Kidney epithelial cell (primary cell): Measurements from ENCODE around the gene ASIC3. TPM values are rescaled to one million over a fixed set of nuclear protein-coding genes. Genes with fewer than 3 reads are reported as not detected.

Source experiments
- DNase-seq: peaks from one replicate; pipeline ENCODE4 v3.0.0-alpha.2; 2010; ENCODE audit warnings: low read depth
- H3K27me3 ChIP-seq: 2 replicates; pipeline ENCODE4 v1.6.0; 2011; ENCODE audit warnings: low read length; ENCODE audit not compliant: control insufficient read depth, insufficient read depth
- H3K36me3 ChIP-seq: 2 replicates; pipeline ENCODE4 v1.5.1; 2011; ENCODE audit warnings: low read length; ENCODE audit not compliant: control insufficient read depth, insufficient read depth
- H3K4me3 ChIP-seq: 2 replicates; pipeline ENCODE4 v1.5.1; 2011; ENCODE audit warnings: low read depth, mild to moderate bottlenecking, control low read depth, low read length
- total RNA-seq: library from RNA; depleted of rRNA; stranded (reverse); fragments of >200 nt; gene quantifications from 2 replicates; pipeline ENCODE4 v1.2.3, GENCODE V29; 2015
- TF ChIP-seq, protein P1 (sequence below): IDR thresholded peaks from 2 replicates; pipeline ENCODE4 v1.5.1; 2011; ENCODE audit warnings: mild to moderate bottlenecking, moderate library complexity, low read length, control low read depth, inconsistent platforms; ENCODE audit not compliant: insufficient read depth, poor library complexity, severe bottlenecking

Gene ASIC3
- total RNA-seq, 1 donor from 2014 or later, result 0.04 TPM

DNA sequence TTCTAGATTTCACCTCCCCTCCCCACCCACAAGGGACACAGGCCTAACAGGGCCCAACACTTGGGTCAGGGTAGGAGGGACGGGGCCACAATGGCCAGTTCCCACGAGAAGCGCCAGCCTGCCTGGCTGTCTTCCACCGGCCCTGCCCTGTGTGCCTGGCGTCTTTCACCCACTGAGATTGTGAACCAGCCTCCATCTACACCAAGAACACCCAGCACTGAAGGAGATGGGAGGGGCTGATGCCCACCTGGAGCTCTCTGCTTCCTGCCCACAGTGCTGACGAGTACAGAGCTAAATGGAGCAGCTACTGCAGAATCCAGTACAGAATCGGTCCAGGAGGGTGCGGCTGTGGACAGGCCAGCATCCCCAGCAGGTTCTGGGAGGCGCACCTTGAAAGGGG, 2.4 kb upstream of the ASIC3 start:
- no peak for DNase-seq
- TF ChIP-seq, protein P1, sequence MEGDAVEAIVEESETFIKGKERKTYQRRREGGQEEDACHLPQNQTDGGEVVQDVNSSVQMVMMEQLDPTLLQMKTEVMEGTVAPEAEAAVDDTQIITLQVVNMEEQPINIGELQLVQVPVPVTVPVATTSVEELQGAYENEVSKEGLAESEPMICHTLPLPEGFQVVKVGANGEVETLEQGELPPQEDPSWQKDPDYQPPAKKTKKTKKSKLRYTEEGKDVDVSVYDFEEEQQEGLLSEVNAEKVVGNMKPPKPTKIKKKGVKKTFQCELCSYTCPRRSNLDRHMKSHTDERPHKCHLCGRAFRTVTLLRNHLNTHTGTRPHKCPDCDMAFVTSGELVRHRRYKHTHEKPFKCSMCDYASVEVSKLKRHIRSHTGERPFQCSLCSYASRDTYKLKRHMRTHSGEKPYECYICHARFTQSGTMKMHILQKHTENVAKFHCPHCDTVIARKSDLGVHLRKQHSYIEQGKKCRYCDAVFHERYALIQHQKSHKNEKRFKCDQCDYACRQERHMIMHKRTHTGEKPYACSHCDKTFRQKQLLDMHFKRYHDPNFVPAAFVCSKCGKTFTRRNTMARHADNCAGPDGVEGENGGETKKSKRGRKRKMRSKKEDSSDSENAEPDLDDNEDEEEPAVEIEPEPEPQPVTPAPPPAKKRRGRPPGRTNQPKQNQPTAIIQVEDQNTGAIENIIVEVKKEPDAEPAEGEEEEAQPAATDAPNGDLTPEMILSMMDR, result no peak
- peaks cover 29% of the 10 kb centered on the region for H3K27me3 ChIP-seq
- no peak overlapping the region for H3K4me3 ChIP-seq
- H3K36me3 ChIP-seq, result no peaks in the 10 kb centered on the region

DNA sequence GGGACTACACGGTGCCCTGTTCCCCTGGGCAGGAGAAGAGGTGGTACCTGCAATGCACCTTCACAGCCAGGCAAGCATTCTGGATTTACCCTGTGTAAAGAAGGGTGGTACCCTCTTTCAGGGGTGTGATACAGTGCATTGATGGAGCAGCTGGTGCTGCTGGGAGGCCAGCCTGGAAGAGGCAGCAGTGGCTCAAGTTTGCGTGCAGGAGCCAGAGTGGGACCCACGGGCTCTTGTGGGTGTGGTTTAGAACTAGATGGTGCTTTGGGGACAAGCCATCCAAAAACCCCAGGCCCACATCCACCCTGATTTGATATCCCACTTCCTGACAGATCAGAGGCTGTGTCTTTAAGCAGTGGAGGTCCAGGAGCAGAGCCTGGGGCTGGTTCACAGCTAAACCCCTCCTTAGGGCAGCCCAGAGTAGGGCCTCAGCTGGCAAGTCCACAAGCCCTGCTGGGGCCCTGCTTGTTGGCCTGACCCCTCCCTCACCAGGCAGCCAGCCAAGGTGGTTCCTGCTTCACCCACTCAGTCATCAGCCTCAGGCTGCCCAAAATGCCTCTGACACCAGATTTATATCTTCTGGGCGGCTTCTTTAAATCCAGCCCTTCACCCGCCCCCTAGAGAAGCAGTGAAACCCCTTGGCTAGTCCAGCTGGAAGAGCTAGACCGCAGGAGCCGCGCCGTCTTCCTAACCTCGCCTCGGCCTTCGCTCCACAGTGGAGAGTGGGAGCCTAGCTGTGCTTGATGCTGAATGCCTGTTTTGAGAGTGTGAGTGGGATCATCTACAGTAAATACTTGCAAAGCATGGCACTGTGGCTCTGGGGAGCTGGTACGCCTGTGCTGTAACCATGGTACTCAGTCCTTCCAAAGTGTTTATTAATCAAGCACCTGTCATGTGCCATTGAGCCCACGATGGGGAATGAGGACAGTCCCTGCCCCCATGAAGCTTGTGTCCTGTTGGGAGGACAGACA, 1.4 kb upstream of the ASIC3 start:
- DNase-seq, result no peak
- Histone ChIP-seq H3K27me3 (peaks cover 32% of the 10 kb centered on the region), H3K4me3 (no peak overlapping the region), H3K36me3 (no peaks in the 10 kb centered on the region)
- TF ChIP-seq, protein P1, result no peak

DNA sequence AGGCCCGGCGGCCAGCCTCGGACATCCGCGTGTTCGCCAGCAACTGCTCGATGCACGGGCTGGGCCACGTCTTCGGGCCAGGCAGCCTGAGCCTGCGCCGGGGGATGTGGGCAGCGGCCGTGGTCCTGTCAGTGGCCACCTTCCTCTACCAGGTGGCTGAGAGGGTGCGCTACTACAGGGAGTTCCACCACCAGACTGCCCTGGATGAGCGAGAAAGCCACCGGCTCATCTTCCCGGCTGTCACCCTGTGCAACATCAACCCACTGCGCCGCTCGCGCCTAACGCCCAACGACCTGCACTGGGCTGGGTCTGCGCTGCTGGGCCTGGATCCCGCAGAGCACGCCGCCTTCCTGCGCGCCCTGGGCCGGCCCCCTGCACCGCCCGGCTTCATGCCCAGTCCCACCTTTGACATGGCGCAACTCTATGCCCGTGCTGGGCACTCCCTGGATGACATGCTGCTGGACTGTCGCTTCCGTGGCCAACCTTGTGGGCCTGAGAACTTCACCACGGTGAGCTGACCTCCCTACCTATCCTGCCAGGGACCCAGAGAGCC, 656 bp downstream of the ASIC3 start:
- TF ChIP-seq, protein P1, result no peak
- DNase-seq, result no peak
- Histone ChIP-seq H3K27me3 (peaks cover 32% of the 10 kb centered on the region), H3K36me3 (no peaks in the 10 kb centered on the region), H3K4me3 (no peak overlapping the region)

DNA sequence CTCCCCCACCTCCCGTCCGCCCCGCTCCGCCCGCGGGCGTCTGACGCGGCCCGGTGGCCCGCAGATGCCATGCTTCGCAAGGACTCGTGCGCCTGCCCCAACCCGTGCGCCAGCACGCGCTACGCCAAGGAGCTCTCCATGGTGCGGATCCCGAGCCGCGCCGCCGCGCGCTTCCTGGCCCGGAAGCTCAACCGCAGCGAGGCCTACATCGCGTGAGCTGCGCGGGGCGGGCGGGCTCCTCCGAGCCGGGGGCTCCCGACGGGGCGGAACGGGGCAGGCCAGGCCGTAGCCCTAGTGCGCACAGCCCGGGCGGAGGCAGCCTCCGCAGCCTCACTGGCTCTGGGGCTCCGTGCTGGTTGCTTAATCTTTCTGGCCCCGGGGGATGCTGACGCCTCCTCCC, 2.8 kb downstream of the ASIC3 start:
- DNase-seq, result no peak
- TF ChIP-seq, protein P1, result no peak
- H3K4me3 ChIP-seq, result no peak overlapping the region
- H3K36me3 ChIP-seq, result no peaks in the 10 kb centered on the region
- peaks cover 32% of the 10 kb centered on the region for H3K27me3 ChIP-seq

DNA sequence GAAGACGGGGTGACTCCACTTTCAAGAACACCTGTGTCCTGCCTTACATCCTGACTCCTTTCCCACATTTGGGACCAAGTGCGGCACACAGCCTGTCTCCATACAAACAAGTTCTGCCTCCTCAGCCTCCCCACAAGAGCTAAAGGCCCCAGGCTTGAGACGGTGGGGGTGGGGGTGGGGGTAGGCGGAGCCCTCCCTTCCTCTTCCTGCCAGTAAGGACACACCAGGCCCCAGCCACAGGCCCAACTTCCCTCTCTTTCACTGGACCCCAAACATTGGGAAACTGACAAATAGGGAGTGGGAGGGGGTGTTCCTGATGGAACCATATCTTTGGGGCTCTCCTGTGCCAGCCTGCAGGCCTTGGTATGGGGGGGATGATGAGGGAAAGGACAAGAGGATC, 4.8 kb downstream of the ASIC3 start:
- Histone ChIP-seq H3K4me3 (no peak overlapping the region), H3K36me3 (no peaks in the 10 kb centered on the region), H3K27me3 (peaks cover 31% of the 10 kb centered on the region)
- TF ChIP-seq, protein P1, result no peak
- DNase-seq, result no peak
